ENCODE results near the gene NUP62.

GRCh38 chr19:49873129-49873521 lies 56.2 kb downstream of the NUP62 start:
- no peak for TF ChIP-seq POLR2AphosphoS5 (IDR thresholded peaks at IDR 0.05)
- TF ChIP-seq, protein P1, sequence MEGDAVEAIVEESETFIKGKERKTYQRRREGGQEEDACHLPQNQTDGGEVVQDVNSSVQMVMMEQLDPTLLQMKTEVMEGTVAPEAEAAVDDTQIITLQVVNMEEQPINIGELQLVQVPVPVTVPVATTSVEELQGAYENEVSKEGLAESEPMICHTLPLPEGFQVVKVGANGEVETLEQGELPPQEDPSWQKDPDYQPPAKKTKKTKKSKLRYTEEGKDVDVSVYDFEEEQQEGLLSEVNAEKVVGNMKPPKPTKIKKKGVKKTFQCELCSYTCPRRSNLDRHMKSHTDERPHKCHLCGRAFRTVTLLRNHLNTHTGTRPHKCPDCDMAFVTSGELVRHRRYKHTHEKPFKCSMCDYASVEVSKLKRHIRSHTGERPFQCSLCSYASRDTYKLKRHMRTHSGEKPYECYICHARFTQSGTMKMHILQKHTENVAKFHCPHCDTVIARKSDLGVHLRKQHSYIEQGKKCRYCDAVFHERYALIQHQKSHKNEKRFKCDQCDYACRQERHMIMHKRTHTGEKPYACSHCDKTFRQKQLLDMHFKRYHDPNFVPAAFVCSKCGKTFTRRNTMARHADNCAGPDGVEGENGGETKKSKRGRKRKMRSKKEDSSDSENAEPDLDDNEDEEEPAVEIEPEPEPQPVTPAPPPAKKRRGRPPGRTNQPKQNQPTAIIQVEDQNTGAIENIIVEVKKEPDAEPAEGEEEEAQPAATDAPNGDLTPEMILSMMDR (IDR thresholded peaks at IDR 0.05 in 8 of 11, conservative IDR thresholded peaks at IDR 0.05 in 3 of 11) = no peak

Data from spleen (tissue), 7 donors.